Measurements from ENCODE around the gene CDRT4.
"Not testable (repeated sequence)": the region's sequence is repeated elsewhere in the genome, so short reads cannot be mapped to it uniquely, and the experiment has no call there.

DNA sequence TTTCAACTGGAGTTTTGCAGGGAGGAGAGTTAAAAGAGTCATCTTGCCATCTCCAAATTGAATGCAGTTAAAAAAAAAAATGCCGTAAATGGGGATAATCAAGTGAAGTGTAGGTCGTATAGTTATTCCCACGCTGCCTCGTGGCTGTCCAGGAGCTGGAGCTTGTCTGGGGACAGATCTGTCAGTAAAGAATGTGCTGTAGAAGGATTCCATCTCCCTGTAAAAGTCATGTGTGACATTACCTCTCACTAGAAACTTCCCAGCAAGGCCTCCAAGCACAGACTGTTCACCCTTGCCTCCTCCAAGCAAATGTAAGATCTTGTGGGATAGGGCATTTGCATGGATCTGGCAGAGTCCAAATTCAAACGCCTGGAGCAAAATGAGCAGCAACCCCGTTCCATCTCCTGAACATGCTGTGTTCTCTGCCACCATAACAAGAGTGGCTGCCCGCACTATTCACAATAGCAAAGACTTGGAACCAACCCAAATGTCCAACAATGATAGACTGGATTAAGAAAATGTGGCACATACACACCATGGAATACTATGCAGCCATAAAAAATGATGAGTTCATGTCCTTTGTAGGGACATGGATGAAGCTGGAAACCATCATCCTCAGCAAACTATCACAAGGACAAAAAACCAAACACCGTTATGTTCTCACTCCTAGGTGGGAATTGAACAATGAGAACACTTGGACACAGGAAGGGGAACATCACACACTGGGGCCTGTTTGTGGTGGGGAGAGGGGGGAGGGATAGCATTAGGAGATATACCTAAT lies 28.0 kb downstream of the CDRT4 start:
- TF ChIP-seq CTCF (conservative IDR thresholded peaks at IDR 0.05); EZH2 (IDR thresholded peaks at IDR 0.05; ENCODE audit: low read depth): not testable (repeated sequence)

Data from PC-9 (cell line).